HG03060 (cell line): ENCODE measurements around the gene PCDHAC1.

ENCODE experiments used
- ATAC-seq: cut with Tn5 transposase; IDR thresholded peaks from one replicate; pipeline ENCODE4 v1.9.1; 2021; ENCODE audit warnings: low read depth, moderate number of reproducible peaks; ENCODE audit not compliant: unreplicated experiment

The PCDHAC1 gene

DNA sequence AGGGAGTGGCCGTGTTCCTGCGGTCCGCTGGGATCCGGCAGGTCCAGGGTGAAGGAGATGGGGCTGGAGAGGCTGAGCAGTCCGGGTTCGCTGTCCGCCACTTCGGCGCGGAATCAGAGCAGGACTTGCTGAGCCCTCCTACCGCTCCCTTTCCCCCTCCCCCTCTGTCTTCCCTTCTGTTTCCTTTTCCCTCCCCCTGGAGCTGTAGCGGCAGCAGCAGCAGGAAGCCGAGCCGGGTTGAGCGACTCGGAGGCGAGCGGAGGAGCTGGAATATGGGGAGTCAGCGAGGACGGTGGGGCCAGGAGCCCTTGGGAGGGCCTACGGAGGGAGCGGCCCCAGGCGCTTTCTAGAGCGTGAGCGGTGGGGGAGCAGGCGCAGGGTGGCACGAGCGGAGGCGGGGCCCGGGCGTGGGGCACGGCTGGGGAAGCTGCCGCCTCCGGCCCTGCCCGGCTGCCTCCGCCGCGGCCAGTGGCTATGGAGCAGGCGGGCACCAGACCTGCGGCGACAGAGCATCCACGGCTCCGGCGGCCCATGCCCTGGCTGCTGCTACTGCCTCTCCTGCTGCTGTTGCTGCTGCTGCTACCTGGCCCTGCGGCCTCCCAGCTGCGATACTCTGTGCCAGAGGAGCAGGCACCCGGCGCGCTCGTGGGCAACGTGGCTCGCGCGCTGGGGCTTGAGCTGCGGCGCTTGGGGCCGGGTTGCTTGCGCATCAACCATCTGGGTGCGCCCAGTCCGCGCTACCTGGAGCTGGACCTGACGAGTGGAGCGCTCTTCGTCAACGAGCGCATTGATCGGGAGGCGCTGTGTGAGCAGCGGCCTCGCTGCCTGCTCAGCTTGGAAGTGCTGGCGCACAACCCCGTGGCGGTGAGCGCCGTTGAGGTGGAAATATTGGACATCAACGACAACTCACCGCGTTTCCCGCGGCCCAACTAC is 40.5 kb downstream of the PCDHAC1 start, which contains the start of gene PCDHAC2:
Gene PCDHAC2 (plus strand): TSS at position 184 of the 933 bp plus-strand sequence. CDS start 291 bp downstream, at position 475.
- ATAC-seq = no peak

DNA sequence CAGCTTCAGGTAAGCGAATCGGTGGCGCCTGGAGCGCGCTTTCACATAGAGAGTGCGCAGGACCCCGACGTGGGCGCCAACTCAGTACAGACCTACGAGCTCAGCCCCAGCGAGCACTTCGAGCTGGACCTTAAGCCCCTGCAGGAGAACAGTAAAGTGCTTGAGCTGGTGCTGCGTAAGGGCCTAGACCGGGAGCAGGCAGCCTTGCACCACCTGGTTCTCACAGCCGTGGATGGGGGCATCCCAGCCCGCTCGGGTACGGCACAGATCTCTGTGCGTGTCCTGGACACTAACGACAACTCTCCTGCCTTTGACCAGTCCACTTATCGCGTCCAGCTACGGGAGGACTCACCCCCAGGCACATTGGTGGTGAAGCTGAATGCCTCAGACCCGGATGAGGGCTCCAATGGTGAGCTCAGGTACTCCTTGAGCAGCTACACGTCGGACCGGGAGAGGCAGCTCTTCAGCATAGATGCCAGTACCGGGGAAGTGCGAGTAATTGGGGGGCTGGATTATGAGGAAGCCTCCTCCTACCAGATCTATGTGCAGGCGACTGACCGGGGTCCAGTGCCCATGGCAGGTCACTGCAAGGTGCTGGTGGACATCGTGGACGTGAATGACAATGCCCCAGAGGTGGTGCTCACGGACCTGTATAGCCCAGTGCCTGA is 41.3 kb downstream of the PCDHAC1 start:
- ATAC-seq = no peak

DNA sequence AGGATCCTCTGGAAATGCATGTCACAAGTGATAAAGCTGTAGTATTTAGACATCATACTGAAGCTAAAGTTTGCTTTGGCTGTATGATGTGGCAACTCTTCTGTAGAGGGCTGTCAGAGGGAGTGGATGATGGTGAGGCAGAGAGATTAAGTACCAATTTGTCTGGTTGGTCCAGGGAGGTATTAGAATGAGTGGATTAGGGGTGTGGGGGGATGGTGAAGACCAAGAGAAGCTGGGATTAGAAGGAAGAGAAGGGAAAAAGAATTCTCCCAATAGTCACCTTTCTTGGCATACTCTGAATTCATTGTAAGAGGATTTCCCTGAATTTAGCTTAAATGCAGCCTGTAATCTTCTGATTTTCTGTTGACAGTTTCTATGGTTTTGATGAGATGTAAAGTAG is 43.8 kb downstream of the PCDHAC1 start:
- ATAC-seq = no peak

- ATAC-seq = no peak
These were observed 47.5 kb downstream of the PCDHAC1 start for GRCh38 chr5:140973550-140973949.

DNA sequence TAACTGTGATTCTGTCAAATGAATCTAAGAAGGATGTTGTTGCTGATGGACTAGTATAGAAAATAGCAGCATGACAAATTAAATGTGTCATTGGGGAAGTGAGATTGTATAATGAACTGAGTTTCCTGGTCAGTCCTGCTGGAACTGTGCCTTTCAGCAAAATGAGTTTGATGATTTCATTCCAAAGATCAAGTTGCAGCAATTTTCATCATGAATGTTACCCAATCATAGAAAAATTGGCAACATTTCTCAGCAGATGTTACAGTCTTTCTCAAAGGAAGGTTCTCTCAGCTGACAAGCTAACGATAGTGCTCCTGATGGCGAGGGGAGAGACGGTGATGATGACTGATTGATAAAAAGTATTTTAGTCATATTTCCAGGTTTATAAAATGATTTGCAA is 50.9 kb downstream of the PCDHAC1 start:
- ATAC-seq = no peak

- no peak for ATAC-seq
These were observed 52.2 kb downstream of the PCDHAC1 start for GRCh38 chr5:140978260-140978659.

- no peak for ATAC-seq
These were observed 52.9 kb downstream of the PCDHAC1 start for GRCh38 chr5:140978983-140979382.
